Right atrium auricular region (tissue), 2 donors: ENCODE data around the gene NUP133. TPM values are rescaled to one million over a fixed set of nuclear protein-coding genes. Genes with fewer than 3 reads are reported as not detected.

Source experiments
- DNase-seq: peaks from one replicate; pipeline ENCODE4 v3.0.0-alpha.2; 2019; ENCODE audit warnings: low spot score
- H3K27ac ChIP-seq, 2 donors: fragments of 200-600 bp; sonication (generic); 1 replicate in 1 of 2; 2 replicates in 1 of 2; pipeline ENCODE4 v1.5.1; 2016 to 2019
- H3K27me3 ChIP-seq, 2 donors: fragments of 200-600 bp; sonication (generic); one replicate each; pipeline versions ENCODE4 v1.5.1 to v1.6.0; 2017 to 2019
- H3K36me3 ChIP-seq: fragments of 200-600 bp; sonication (generic); one replicate; pipeline ENCODE4 v1.5.1; 2016
- H3K4me1 ChIP-seq, 2 donors: fragments of 200-600 bp; sonication (generic); one replicate each; pipeline versions ENCODE4 v1.5.1 to v1.6.0; 2017 to 2019
- H3K4me3 ChIP-seq, 2 donors: fragments of 200-600 bp; sonication (generic); 1 replicate in 1 of 2; 2 replicates in 1 of 2; pipeline ENCODE4 v1.5.1; 2017 to 2019; ENCODE audit warnings: mild to moderate bottlenecking in 1 of 2, moderate library complexity in 1 of 2
- H3K9me3 ChIP-seq, 2 donors: fragments of 200-600 bp; sonication (generic); one replicate each; pipeline ENCODE4 v1.5.1; 2019
- CTCF ChIP-seq, 2 donors: fragments of 200-600 bp; sonication (generic); IDR thresholded peaks; one replicate each; pipeline ENCODE4 v1.5.1; 2019; ENCODE audit warnings: antibody characterized with exemption in 2 of 2
- total RNA-seq, 2 donors: library from RNA; depleted of rRNA; stranded (reverse); fragments of >200 nt; gene quantifications; one replicate each; pipeline ENCODE4 v1.1.0, GENCODE V29; 2016

The NUP133 gene
- total RNA-seq, 2 donors from 2014 or later: 19.7 to 21.0 TPM

- no peak for DNase-seq
- H3K4me3 ChIP-seq: no peak overlapping the region
- peaks cover 0 to 8% of the 10 kb centered on the region in 2 donors for H3K4me1 ChIP-seq
- no peak for TF ChIP-seq CTCF (IDR thresholded peaks at IDR 0.05)
- H3K27me3 ChIP-seq: no peaks in the 10 kb centered on the region
- peaks cover 20% of the 10 kb centered on the region for H3K36me3 ChIP-seq
- H3K27ac ChIP-seq: no peak overlapping the region
- H3K9me3 ChIP-seq: no peaks in the 10 kb centered on the region
Observed at GRCh38 chr1:229550812-229551567, 42.8 kb upstream of the NUP133 start.

DNA sequence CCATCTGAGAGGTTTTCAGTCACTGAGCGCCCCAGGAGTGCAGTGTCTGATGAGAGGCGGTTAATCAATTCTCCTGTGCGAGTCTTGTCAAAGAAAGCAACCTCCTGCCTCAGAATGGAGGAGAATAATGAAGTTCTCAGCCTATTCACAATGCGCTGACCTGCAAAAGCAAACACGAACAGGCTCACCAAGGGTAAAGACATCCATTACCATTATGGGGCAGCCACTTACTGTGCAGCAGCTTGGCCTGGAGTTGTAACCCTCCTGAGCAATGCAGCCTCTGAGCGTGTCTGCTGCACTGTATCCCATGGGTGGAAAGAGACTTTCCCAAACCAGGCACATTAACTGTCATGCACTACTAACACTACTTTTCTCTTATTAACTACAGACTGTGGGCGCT is 39.4 kb upstream of the NUP133 start:
- Histone ChIP-seq H3K4me3 (no peak overlapping the region), H3K27ac (no peak overlapping the region), H3K36me3 (peaks cover 32% of the 10 kb centered on the region), H3K9me3 (no peaks in the 10 kb centered on the region), H3K4me1 (no peaks in the 10 kb centered on the region), H3K27me3 (no peaks in the 10 kb centered on the region)
- DNase-seq: no peak
- TF ChIP-seq CTCF (IDR thresholded peaks at IDR 0.05): no peak

- no peak overlapping the region for H3K27ac ChIP-seq
- no peak for DNase-seq
- no peaks in the 10 kb centered on the region for H3K4me1 ChIP-seq
- H3K27me3 ChIP-seq: no peaks in the 10 kb centered on the region
- no peak for TF ChIP-seq CTCF (IDR thresholded peaks at IDR 0.05)
- H3K36me3 ChIP-seq: peaks cover 58% of the 10 kb centered on the region
- H3K9me3 ChIP-seq: no peaks in the 10 kb centered on the region
- no peak overlapping the region for H3K4me3 ChIP-seq
Observed at GRCh38 chr1:229544587-229544986, 36.4 kb upstream of the NUP133 start.

GRCh38 chr1:229539863-229540506 is 31.8 kb upstream of the NUP133 start:
- DNase-seq: no peak
- Histone ChIP-seq H3K27ac (no peak overlapping the region), H3K4me3 (no peak overlapping the region), H3K27me3 (no peaks in the 10 kb centered on the region), H3K36me3 (peaks cover 75% of the 10 kb centered on the region), H3K4me1 (no peaks in the 10 kb centered on the region), H3K9me3 (no peaks in the 10 kb centered on the region)
- no peak for TF ChIP-seq CTCF (IDR thresholded peaks at IDR 0.05)

DNA sequence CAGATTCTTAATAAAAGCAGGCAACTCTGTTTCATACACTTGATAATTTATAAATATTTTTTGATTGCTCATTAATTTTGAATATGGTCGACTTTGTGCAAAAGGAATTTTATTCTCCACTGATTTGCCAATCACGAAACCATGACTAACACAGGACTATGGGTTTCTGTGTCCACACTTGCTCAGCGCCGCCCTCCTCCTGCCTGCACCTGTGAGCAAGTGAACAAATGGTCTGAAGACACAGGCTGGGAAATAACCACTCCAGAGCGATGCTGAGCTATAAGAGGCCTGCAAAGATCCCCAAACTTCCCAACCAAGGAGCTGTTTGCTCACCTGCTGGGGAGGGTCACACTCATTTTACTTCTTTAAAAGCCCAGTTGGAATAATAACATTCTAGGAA is 30.8 kb upstream of the NUP133 start:
- Histone ChIP-seq H3K27ac (no peak overlapping the region), H3K27me3 (no peaks in the 10 kb centered on the region), H3K4me3 (no peak overlapping the region), H3K4me1 (no peaks in the 10 kb centered on the region), H3K36me3 (peaks cover 68% of the 10 kb centered on the region), H3K9me3 (no peaks in the 10 kb centered on the region)
- no peak for DNase-seq
- TF ChIP-seq CTCF (IDR thresholded peaks at IDR 0.05): no peak
